Mucosa of descending colon (tissue), 3 donors: ENCODE results near the gene RPS18. TPM values are rescaled to one million over a fixed set of nuclear protein-coding genes. Genes with fewer than 3 reads are reported as not detected.
A peak's percentile ranks its signal among the peaks of the same experiment; 100 is the strongest.
"Not testable (repeated sequence)": the region's sequence is repeated elsewhere in the genome, so short reads cannot be mapped to it uniquely, and the experiment has no call there.

Experiments used
- ATAC-seq: fragments of 200-7000 bp; cut with Tn5 transposase; one replicate; pipeline ENCODE4 v1.9.1; 2020; ENCODE audit warnings: mild to moderate bottlenecking, moderate library complexity
- DNase-seq, 3 donors: peaks; one replicate each; pipeline ENCODE4 v3.0.0-alpha.2; 2020
- H3K36me3 ChIP-seq: fragments of 200-600 bp; one replicate; pipeline ENCODE4 v1.8.0; 2021; ENCODE audit warnings: low read depth, mild to moderate bottlenecking
- H3K4me1 ChIP-seq: fragments of 200-600 bp; one replicate; pipeline ENCODE4 v1.8.0; 2021; ENCODE audit warnings: low read depth, mild to moderate bottlenecking
- H3K4me3 ChIP-seq: fragments of 200-600 bp; one replicate; pipeline ENCODE4 v1.8.0; 2021; ENCODE audit warnings: mild to moderate bottlenecking
- H3K9me3 ChIP-seq: fragments of 200-600 bp; one replicate; pipeline ENCODE4 v1.8.0; 2021; ENCODE audit warnings: mild to moderate bottlenecking
- CTCF ChIP-seq: fragments of 200-600 bp; IDR thresholded peaks from one replicate; pipeline ENCODE4 v1.8.0; 2022; ENCODE audit warnings: antibody characterized with exemption, mild to moderate bottlenecking
- intact Hi-C, 2 donors: fragments of 100-400 bp; cut with DNase I in 1 of 2; cut with micrococcal nuclease in 1 of 2; formaldehyde crosslinking; loops; one replicate each; pipeline versions ENCODE4 v1.11.0 to v1.11.1; 2022; cut with DNase I, micrococcal nuclease
- total RNA-seq, 3 donors: library from RNA; stranded (reverse); fragmentation: NEBNext Ultra II Directional in 2 of 3; extraction: Animal tissue kit (Norgen Biotek cat#: 25700) in 2 of 3; gene quantifications; one replicate each; pipeline versions ENCODE4 v1.2.1 to v1.2.4, GENCODE V29; 2021 to 2023
- donor health status: DM: no; HTN: no; CAD: no; lungs with moderate emphysema.
- donor health status: DM: no; HTN: no; CAD: no.
- donor health status: DM: no; HTN: yes; CAD: no.

RPS18 gene
- total RNA-seq, 3 donors from 2014 or later: 1,579 to 1,936 (median 1,680) TPM

- no peak overlapping the region for H3K4me3 ChIP-seq
- TF ChIP-seq CTCF: no peak
- H3K9me3 ChIP-seq: no peaks in the 10 kb centered on the region
- intact Hi-C loops: no loop called here
- peaks cover 18% of the 10 kb centered on the region for H3K4me1 ChIP-seq
- no peaks in the 10 kb centered on the region for H3K36me3 ChIP-seq
- no peak for DNase-seq
- no peak for ATAC-seq
These were observed 8.7 kb downstream of the RPS18 start for GRCh38 chr6:33280539-33280938.

GRCh38 chr6:33285214-33285613 lies 13.3 kb downstream of the RPS18 start:
- DNase-seq, ATAC-seq, H3K4me3 ChIP-seq, intact Hi-C loops, H3K9me3 ChIP-seq, H3K36me3 ChIP-seq, H3K4me1 ChIP-seq: not testable (repeated sequence)

GRCh38 chr6:33286946-33287914 lies 15.4 kb downstream of the RPS18 start:
- DNase-seq: peak in 1 of 3 donors; percentile 34
- TF ChIP-seq CTCF: no peak
- no peaks in the 10 kb centered on the region for H3K9me3 ChIP-seq
- ATAC-seq: no peak
- no peaks in the 10 kb centered on the region for H3K36me3 ChIP-seq
- no peak overlapping the region for H3K4me3 ChIP-seq
- intact Hi-C loops: no loop called here
- H3K4me1 ChIP-seq: peaks cover 18% of the 10 kb centered on the region

- intact Hi-C loops: no loop called here
- H3K36me3 ChIP-seq: no peaks in the 10 kb centered on the region
- DNase-seq (no peak), ATAC-seq (no peak)
- peaks cover 18% of the 10 kb centered on the region for H3K4me1 ChIP-seq
- peak overlapping the region; percentile 54 for H3K4me3 ChIP-seq
- no peak for TF ChIP-seq CTCF
- no peaks in the 10 kb centered on the region for H3K9me3 ChIP-seq
These were observed 16.5 kb downstream of the RPS18 start for GRCh38 chr6:33288141-33288920.

- peak; percentile 76 to 88 (median 78) for DNase-seq
- no peaks in the 10 kb centered on the region for H3K9me3 ChIP-seq
- peak; percentile 97 for ATAC-seq
- peak within 1 kb of the TSS; percentile 54 for H3K4me3 ChIP-seq
- TF ChIP-seq CTCF: peak; percentile 6
- intact Hi-C loops: no loop called here
- no peaks in the 10 kb centered on the region for H3K36me3 ChIP-seq
- H3K4me1 ChIP-seq: peaks cover 18% of the 10 kb centered on the region
These were observed 17.3 kb downstream of the RPS18 start, which contains the start of the genes PFDN6 and WDR46 for GRCh38 chr6:33288921-33289783. TSS of gene PFDN6 (plus strand) at chr6:33289601. CDS start at chr6:33289857, 256 bp downstream. TSS of gene WDR46 (minus strand) at chr6:33289239. CDS start at chr6:33289170, 69 bp downstream.
